Endothelial cell of umbilical vein (primary cell): ENCODE results near the gene PGAP6. TPM values are rescaled to one million over a fixed set of nuclear protein-coding genes. Genes with fewer than 3 reads are reported as not detected.

Experiments
- BruUV-seq: library from RNA; stranded (reverse); fragments of 400-500 nt; replicated peaks from 2 replicates; lab custom pipeline; 2021; lab: Mats Ljungman, UMichigan
- CTCF ChIA-PET: fragments of 300-600, 350-600 bp; sonication (Branson Sonifier 250); formaldehyde crosslinking; loops from one replicate; lab custom pipeline; 2021; ENCODE audit warnings: antibody characterized with exemption, inconsistent platforms; lab: Charles Lee
- POLR2A ChIA-PET: fragments of 300-600, 350-600 bp; sonication (Branson Sonifier 250); formaldehyde crosslinking; loops from one replicate; lab custom pipeline; 2021; ENCODE audit warnings: antibody characterized with exemption, inconsistent platforms; lab: Charles Lee
- DNase-seq: peaks from one replicate; pipeline ENCODE4 v3.0.0-alpha.2; 2011; ENCODE audit warnings: low read depth, low spot score
- FAIRE-seq: peaks from 2 replicates; lab custom pipeline; 2011; peaks lifted over from hg19 to GRCh38; lab: Jason Lieb, UNC
- H2AFZ ChIP-seq: 2 replicates; pipeline ENCODE4 v1.6.0; 2012; ENCODE audit warnings: low read depth, low read length, control low read depth, inconsistent platforms
- H3K27ac ChIP-seq: 2 replicates; pipeline ENCODE4 v1.5.1; 2011; ENCODE audit warnings: low read depth, mild to moderate bottlenecking, control low read depth, low read length, moderate library complexity; ENCODE audit not compliant: insufficient read depth
- H3K27me3 ChIP-seq, 2 experiments: 2 replicates each; pipeline versions ENCODE4 v1.6.0 to v1.6.1; 2011; ENCODE audit warnings: low read length in 2 of 2, mixed read lengths in 1 of 2; ENCODE audit not compliant: control insufficient read depth in 2 of 2, insufficient read depth in 2 of 2
- H3K36me3 ChIP-seq, 2 experiments: 2 replicates in 1 of 2; 3 replicates in 1 of 2; pipeline ENCODE4 v1.5.1; 2011; ENCODE audit warnings: low read length in 2 of 2, mild to moderate bottlenecking in 1 of 2, moderate library complexity in 1 of 2; ENCODE audit not compliant: control insufficient read depth in 2 of 2, insufficient read depth in 2 of 2; ENCODE audit errors: extremely low read depth in 1 of 2
- H3K4me1 ChIP-seq: 3 replicates; pipeline ENCODE4 v1.5.1; 2011; ENCODE audit warnings: mild to moderate bottlenecking, low read length; ENCODE audit not compliant: control insufficient read depth, insufficient read depth; ENCODE audit errors: extremely low read depth
- H3K4me2 ChIP-seq: 2 replicates; pipeline ENCODE4 v1.6.1; 2011; ENCODE audit warnings: low read length, control low read depth, mixed read lengths; ENCODE audit not compliant: insufficient read depth
- H3K4me3 ChIP-seq, 3 experiments: fragments of 200-600 bp in 1 of 3; sonication (generic), shearing (Covaris generic) in 1 of 3; replicated peaks in 1 of 3; 2 replicates each; pipeline ENCODE4 v1.5.1; 2011 to 2016; ENCODE audit warnings: control low read depth in 3 of 3, low read length in 3 of 3, mild to moderate bottlenecking in 2 of 3, inconsistent platforms in 1 of 3, low read depth in 1 of 3, moderate library complexity in 1 of 3; ENCODE audit not compliant: insufficient read depth in 1 of 3
- H3K79me2 ChIP-seq: 2 replicates; pipeline ENCODE4 v1.6.0; 2012; ENCODE audit warnings: low read length, inconsistent platforms; ENCODE audit not compliant: control insufficient read depth, insufficient read depth
- H3K9ac ChIP-seq: replicated peaks from 2 replicates; pipeline ENCODE3; 2011; ENCODE audit warnings: low read length, control low read depth; ENCODE audit not compliant: insufficient read depth; ENCODE audit errors: extremely low read depth
- H3K9me1 ChIP-seq: replicated peaks from 3 replicates; pipeline ENCODE4 v1.6.0; 2011; ENCODE audit warnings: mild to moderate bottlenecking, low read length; ENCODE audit not compliant: control insufficient read depth, insufficient read depth; ENCODE audit errors: extremely low read depth
- H3K9me3 ChIP-seq: replicated peaks from 2 replicates; pipeline ENCODE4 v1.5.1; 2012; ENCODE audit warnings: low read length, inconsistent platforms; ENCODE audit not compliant: control insufficient read depth, insufficient read depth
- H4K20me1 ChIP-seq: replicated peaks from 2 replicates; pipeline ENCODE3; 2011; ENCODE audit warnings: mild to moderate bottlenecking, low read length; ENCODE audit not compliant: control insufficient read depth, insufficient read depth; ENCODE audit errors: extremely low read depth
- EZH2 ChIP-seq: IDR thresholded peaks from 2 replicates; pipeline ENCODE4 v1.6.1; 2012; ENCODE audit warnings: borderline replicate concordance, low read depth, mild to moderate bottlenecking, moderate library complexity, low read length, inconsistent platforms; ENCODE audit not compliant: severe bottlenecking
- FOS ChIP-seq: IDR thresholded peaks from 2 replicates; pipeline ENCODE4 v1.6.1; 2011; ENCODE audit warnings: mild to moderate bottlenecking, low read length, moderate library complexity, borderline replicate concordance; ENCODE audit not compliant: insufficient read depth
- GATA2 ChIP-seq: IDR thresholded peaks from 2 replicates; pipeline ENCODE4 v1.7.0; 2011; ENCODE audit warnings: low read depth, mild to moderate bottlenecking, moderate library complexity, mixed read lengths, low read length; ENCODE audit not compliant: insufficient read length, insufficient read depth
- JUN ChIP-seq: IDR thresholded peaks from 2 replicates; pipeline ENCODE4 v1.6.1; 2011; ENCODE audit warnings: borderline replicate concordance, low read depth; ENCODE audit not compliant: insufficient read length, insufficient read depth
- MYC ChIP-seq: IDR thresholded peaks from one replicate; pipeline ENCODE4 v1.6.1; 2011; ENCODE audit warnings: mild to moderate bottlenecking, low read depth, low read length
- POLR2A ChIP-seq: IDR thresholded peaks from 2 replicates; pipeline ENCODE4 v1.6.1; 2012; ENCODE audit warnings: low read depth, mild to moderate bottlenecking, control low read depth, low read length
- POLR2AphosphoS5 ChIP-seq: IDR thresholded peaks from 2 replicates; pipeline ENCODE4 v1.6.1; 2012; ENCODE audit warnings: low read depth, mild to moderate bottlenecking, control low read depth, low read length, moderate library complexity; ENCODE audit not compliant: insufficient read depth
- dilution Hi-C: fragments of 300-500 bp; cut with MboI; formaldehyde crosslinking; loops from one replicate; pipeline ENCODE4 v1.15.0; 2019; ENCODE audit warnings: low sequenced_read_pairs; ENCODE audit not compliant: extremely low pct_ligation_motif_present
- intact Hi-C: fragments of 100-400 bp; cut with micrococcal nuclease; formaldehyde crosslinking; loops from one replicate; pipeline ENCODE4 v1.10.0; 2022
- polyA plus RNA-seq, 4 experiments: library from polyadenylated mRNA; depleted of rRNA in 3 of 4; stranded (reverse) in 3 of 4; unstranded in 1 of 4; fragments of >200 nt; gene quantifications; 2 replicates each; pipeline versions ENCODE4 v1.2.1 to v1.2.3, GENCODE V29; 2011 to 2012; ENCODE audit warnings: missing spikeins in 1 of 4
- total RNA-seq: library from RNA; stranded (reverse); gene quantifications from 2 replicates; pipeline ENCODE4 v1.2.3, GENCODE V29; 2021
- TF ChIP-seq, protein P1 (sequence below), 2 donors: IDR thresholded peaks; 1 replicate in 1 of 2; 2 replicates in 1 of 2; pipeline ENCODE4 v1.5.1; 2011; ENCODE audit warnings: low read length in 2 of 2, mild to moderate bottlenecking in 2 of 2, moderate library complexity in 2 of 2, control low read depth in 1 of 2, inconsistent platforms in 1 of 2, low read depth in 1 of 2; ENCODE audit not compliant: insufficient read depth in 1 of 2; ENCODE audit errors: extremely low read depth in 1 of 2
- TF ChIP-seq, protein P2 (sequence below): IDR thresholded peaks from 2 replicates; pipeline ENCODE4 v1.6.1; 2011; ENCODE audit not compliant: insufficient read depth, insufficient read length

Gene PGAP6
- total and polyA plus RNA-seq, 2 donors (not counting 3 experiments of a cell fraction or from before 2014, with no cell fraction given), result 89.8 to 365 TPM

DNA sequence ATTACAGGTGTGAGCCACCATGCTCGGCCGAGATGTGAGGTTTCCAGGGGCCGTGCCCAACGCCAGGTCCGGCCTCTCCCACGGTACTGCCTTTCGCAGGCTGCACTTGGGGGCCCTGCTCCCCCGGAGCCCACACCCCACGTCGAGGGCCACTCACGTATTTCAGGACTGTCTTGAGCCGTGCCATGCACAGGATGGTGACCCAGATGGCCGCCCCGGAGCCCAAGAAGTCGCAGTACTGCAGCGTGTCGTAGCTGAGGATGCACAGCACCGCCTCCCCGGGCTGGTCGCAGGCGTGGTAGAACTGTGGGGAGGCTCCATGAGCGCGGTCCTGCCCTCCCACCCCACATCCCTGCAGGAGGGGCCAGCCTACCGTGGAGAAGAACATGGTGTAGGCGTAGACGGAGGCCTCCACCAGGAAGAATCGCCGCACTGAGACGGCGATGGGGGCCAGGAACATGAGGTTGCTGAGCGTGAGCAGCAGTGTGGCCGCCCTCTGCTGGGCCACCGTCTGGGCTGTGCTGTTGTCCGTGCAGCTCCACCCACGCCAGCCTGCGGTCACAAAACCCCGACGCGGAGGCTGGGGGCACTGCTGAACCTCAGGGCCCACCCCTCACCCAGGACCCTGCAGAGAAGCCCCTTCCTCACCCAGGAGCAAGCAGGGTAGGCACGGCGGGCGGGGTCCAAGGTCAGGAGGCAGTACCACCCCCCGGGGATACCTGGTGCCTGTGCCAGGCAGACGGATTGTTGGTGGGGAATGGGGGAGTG is 7.7 kb downstream of the PGAP6 start:
- H3K79me2 ChIP-seq, result peaks cover 4% of the 10 kb centered on the region
- FAIRE-seq, result no peak
- peaks cover 8% of the 10 kb centered on the region for H3K4me1 ChIP-seq
- no peak overlapping the region for H3K4me3 ChIP-seq
- POLR2A ChIA-PET, result no interaction called here
- H3K9me3 ChIP-seq, result no peaks in the 10 kb centered on the region
- dilution Hi-C loops (no loop called here), intact Hi-C loops (no loop called here)
- CTCF ChIA-PET, result no interaction called here
- no peaks in the 10 kb centered on the region for H3K9me1 ChIP-seq
- H2AFZ ChIP-seq, result no peak overlapping the region
- no TSS peak for BruUV-seq
- no peaks in the 10 kb centered on the region for H3K27me3 ChIP-seq
- H3K36me3 ChIP-seq, result peaks cover 7 to 50% of the 10 kb centered on the region in 2 experiments
- TF ChIP-seq FOS, result no peak
- TF ChIP-seq, protein P1, sequence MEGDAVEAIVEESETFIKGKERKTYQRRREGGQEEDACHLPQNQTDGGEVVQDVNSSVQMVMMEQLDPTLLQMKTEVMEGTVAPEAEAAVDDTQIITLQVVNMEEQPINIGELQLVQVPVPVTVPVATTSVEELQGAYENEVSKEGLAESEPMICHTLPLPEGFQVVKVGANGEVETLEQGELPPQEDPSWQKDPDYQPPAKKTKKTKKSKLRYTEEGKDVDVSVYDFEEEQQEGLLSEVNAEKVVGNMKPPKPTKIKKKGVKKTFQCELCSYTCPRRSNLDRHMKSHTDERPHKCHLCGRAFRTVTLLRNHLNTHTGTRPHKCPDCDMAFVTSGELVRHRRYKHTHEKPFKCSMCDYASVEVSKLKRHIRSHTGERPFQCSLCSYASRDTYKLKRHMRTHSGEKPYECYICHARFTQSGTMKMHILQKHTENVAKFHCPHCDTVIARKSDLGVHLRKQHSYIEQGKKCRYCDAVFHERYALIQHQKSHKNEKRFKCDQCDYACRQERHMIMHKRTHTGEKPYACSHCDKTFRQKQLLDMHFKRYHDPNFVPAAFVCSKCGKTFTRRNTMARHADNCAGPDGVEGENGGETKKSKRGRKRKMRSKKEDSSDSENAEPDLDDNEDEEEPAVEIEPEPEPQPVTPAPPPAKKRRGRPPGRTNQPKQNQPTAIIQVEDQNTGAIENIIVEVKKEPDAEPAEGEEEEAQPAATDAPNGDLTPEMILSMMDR (IDR thresholded peaks at IDR 0.05; ENCODE audit: extremely low read depth in 1 of 2, insufficient read depth in 1 of 2, low read depth in 1 of 2, low read length in 2 of 2), result no peak
- TF ChIP-seq POLR2A, result no peak
- no peak for TF ChIP-seq POLR2AphosphoS5
- no peak for TF ChIP-seq MYC
- no peak for TF ChIP-seq GATA2
- no peak for TF ChIP-seq JUN
- no peak for TF ChIP-seq EZH2
- TF ChIP-seq, protein P2, sequence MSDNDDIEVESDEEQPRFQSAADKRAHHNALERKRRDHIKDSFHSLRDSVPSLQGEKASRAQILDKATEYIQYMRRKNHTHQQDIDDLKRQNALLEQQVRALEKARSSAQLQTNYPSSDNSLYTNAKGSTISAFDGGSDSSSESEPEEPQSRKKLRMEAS, result no peak
- no peak for DNase-seq
- H3K27ac ChIP-seq, result no peak overlapping the region
- H4K20me1 ChIP-seq, result no peaks in the 10 kb centered on the region
- no peak overlapping the region for H3K4me2 ChIP-seq
- H3K9ac ChIP-seq, result no peak overlapping the region
